HG03378 (cell line): ENCODE measurements around the gene BLOC1S5.
"Not testable (repeated sequence)": the region's sequence is repeated elsewhere in the genome, so short reads cannot be mapped to it uniquely, and the experiment has no call there.

Experiments
- ATAC-seq: cut with Tn5 transposase; IDR thresholded peaks from one replicate; pipeline ENCODE4 v1.9.1; 2021; ENCODE audit warnings: mild to moderate bottlenecking, moderate library complexity; ENCODE audit not compliant: unreplicated experiment

Gene BLOC1S5

DNA sequence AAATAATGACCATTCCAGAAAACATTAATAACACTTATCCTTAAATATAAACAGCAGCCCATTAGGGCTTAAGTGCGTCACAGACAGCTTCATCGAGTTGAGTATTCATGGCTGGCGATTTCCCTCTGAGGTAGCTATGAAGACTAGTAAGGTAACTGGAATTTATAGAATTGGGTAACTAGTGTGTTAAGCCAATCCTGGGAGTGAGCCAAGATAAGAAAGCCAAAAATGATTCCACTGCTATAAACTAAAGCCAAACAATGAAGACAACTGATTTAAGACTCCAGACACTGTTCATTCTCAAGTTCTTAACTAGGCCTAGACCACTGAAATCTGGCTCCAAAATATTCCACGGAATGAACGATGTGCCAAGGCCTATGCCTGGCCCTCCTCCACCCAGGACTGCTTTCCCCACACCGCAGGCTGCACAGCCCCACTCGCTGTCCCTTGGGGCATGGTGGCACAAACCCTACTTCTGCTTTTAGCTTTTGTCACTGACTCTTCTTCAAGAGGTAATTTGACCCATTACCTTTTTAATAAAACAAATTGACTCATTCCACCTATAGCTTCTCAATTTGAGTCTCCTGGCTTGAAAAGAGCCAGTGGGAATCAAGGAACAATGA lies 66.0 kb downstream of the BLOC1S5 start:
- no peak for ATAC-seq

DNA sequence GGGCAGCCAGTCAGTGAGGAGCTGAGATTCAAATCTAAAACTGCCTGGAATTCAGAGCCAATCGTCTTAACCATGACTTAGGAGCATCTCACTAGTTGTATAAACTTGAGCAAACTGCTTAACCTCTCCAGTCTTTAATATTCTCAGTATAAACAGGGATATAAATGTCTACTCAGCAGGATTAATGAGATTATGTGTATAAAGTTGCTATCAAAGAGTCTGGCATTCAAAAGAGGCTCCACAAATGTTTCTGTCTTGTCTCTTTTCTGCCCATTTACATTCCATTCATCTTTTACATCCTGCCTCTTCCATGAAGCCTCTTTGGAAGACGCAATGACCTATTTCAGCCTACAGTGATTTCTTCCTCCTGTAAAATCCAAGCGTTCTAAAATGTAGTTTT lies 66.9 kb downstream of the BLOC1S5 start:
- ATAC-seq: no peak

DNA sequence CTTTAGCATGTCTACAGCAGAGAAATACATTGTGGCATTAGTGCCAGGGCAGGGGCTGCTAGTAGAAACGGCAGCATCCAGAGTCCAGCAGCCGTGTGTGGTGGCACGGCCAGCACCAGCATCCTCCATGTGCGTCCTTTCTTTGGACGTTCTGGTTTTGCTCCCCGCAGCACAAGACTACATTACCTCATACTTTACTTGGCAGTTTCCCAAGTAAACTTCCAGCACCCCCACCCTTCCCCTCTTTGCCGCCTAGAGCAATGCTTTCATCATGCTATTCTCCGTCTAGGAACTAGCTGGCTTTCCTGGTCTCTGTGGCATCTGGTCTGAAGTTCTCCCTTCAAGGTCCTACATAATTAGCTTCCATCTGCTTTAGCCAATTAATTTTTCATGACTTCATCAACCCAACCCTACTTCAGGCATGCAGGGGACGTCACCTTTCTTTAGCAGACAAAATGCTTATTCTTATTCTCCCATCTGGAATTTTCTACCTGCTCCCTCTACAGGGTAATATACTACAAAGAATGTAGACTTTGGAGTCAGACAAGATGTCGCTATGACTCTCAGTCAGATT lies 67.6 kb downstream of the BLOC1S5 start:
- ATAC-seq: no peak

DNA sequence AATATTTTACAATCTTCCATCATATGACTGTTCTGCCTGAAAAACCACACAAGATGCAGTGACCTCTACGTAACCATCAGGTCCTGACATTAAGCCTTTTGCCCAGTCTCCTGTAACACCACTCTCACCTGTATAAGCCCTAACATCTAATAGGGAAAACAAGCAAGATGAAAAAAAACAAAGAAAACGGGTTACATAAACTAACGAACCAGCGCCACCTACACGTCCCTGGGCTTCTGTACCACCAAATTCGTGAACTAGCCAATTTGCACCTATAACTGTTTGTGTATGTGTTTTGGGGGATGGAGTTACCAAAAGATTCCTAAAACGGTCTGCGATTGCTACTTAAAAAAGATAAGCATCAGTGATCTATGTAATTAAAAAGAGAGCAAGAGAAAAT lies 70.2 kb downstream of the BLOC1S5 start:
- no peak for ATAC-seq

DNA sequence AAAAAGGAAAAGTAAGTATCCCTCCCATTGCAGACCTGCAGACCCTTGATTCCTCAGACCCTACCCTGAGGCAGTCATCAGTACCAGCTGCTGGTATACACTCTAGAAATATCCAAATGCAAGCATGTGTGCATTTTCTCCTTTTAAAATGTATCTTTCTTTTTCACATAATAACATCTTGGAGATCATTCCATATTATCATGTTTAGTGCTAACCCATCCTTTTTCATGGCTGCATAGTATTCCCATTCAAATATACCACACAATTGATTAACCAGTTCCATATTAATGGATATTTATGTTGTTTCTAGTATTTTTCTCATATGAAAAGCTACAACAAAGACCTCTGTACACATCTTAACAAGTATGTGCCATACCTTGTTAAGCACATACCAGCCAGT lies 70.8 kb downstream of the BLOC1S5 start:
- no peak for ATAC-seq

DNA sequence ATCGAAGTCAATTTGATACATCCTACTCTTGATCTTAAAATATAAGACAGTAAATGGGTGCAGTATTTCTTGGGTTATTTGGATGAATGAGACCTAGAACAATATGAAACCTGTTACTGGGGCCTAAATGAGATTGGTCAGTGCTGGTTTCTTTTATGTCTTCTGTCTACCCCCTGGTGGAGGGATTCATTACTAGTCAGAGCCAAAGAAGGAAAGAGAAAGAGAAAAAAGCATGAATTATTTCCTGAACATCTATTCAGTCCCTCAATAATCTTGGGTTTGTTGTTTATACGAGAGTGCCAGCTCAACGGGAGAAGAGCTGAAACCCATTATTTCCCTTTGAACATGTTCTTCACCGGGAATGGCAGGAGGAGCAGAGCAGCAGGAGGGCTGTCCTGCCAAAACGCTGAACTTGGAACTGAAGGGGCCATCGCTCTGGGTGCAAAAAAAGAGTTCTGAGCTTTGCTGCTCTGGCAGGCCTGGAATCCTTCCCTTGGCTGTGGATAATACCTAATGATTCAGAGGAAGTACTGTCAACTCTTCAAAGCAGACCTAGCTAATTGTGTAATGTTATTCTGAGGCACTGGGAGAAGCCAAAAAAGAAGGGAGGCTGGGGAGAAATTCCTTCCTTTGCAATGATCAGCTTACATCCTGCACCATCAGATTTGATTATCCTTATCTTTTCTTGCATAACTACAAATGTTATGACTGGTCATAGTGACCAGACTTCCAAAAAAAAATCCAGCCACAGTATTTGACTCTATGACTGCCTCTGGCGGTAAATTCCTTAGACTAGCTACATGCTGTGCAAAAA lies 72.0 kb downstream of the BLOC1S5 start:
- peak; percentile 91 for ATAC-seq

DNA sequence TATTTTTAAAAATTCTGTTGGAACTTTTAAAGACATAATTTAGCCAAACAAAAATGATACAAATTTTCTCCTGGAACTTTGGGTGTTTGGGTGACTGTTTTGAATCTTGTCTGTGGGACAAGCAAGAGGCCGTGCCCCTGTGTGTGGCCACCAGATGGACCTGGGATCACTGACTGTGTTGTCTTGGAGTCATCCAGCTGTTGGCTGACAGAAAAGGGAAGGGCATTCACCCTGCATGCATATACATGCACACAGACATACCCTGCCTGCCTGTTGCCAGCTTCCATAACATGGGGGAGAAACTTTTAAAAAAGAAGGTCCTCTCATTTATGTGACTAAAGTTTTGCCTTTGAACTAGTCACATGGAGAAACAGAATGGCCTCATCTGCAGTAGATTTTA lies 72.7 kb downstream of the BLOC1S5 start:
- no peak for ATAC-seq

DNA sequence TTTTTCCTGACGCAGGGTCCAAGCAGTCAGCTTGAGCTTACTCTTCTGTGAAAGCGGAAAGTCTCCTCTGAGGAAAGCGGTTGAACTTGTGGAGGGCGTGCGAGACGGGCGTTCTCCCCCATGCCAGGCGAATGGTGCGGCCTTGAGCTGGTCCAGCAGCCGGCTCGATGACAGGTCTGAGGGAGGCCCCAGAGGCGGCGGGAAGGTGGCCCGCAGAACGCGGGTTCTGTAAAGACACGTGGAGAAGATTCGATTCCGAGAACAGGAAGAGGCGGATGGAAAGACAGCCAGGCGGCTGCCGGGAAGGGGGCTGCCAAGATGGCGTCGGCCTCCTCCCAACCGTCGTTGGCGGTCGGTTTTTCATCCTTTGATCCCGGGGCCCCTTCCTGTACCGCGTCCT lies 78.0 kb downstream of the BLOC1S5 start:
- ATAC-seq: no peak

DNA sequence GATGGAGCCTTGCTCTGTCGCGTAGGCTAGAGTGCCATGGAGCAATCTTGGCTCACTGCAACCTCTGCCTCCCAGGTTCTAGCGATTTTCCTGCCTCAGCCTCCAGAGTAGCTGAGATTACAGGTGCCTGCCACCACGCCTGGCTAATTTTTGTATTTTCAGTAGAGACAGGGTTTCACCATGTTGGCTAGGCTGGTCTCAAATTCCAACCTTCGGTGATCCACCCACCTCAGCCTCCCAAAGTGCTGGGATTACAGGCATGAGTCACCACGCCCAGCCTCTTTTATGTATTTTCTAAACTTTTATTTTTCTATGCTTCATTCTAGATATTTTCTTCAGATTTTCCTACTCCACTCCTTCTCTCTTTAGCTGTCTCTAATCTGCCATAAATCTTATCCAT lies 80.2 kb downstream of the BLOC1S5 start:
- not testable (repeated sequence) for ATAC-seq

DNA sequence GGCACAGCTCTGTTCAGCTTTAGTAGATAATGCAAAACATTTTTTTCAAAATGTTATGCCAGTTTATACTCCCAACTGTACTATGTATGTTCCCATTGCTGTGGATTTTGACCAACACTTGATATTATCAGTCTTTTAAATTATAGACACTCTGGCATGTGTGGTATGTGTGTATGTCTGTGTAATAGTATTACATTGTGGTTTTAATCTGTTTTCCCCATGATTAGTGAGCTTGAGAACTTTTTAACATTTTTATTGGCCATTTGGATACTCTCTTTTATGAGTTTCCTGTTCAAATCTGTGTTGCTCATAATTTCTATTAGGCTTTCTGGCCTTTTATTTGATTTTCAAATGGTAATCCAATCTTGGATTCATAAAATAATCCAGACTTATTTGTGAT lies 84.4 kb downstream of the BLOC1S5 start:
- ATAC-seq: no peak

DNA sequence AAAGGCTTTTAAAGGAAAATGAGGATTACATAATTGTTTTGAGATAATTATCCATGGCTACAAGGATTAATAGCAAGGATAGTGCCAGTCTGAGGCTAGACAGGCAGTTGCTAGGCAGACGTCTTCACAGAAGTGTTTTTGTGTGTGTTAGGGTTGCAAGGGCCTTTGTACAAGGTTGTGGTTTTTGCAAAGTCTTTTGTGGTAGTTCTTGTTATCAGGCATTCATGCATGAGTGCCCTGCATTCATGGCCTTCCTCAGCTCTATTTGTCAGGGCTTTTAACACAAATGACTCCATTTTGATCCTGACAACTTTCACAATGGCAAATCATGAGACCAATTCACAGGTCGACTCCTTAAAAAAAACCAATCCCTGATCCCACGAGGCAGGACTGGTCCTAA lies 85.5 kb downstream of the BLOC1S5 start:
- ATAC-seq: peak; percentile 92

DNA sequence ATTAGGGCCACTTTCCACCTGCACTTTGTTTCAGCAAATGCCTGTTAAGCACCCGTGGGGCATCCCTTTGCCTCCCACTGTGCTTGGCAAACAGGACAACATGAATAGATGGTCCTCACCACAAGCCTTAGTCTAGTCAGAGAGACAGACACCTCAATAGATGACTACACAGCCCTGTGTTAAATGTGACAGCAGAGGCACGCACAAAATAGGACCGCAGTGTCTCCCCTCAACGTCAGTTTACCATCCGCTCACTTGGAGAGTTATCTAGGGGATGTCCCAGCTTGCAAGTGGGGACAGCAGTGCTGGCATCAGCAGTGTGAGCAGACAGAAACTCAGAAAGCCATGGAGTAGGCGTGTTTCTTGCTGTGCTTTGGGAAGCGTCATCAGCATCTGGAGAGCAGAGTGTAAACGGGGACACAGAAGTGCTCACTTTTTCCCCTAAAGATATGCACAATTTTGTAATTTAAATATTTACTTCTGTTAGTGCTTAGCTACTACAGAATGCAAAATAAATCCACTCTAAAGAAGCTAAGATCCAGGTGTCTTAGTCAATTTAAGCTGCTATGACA lies 87.6 kb downstream of the BLOC1S5 start:
- ATAC-seq: no peak

DNA sequence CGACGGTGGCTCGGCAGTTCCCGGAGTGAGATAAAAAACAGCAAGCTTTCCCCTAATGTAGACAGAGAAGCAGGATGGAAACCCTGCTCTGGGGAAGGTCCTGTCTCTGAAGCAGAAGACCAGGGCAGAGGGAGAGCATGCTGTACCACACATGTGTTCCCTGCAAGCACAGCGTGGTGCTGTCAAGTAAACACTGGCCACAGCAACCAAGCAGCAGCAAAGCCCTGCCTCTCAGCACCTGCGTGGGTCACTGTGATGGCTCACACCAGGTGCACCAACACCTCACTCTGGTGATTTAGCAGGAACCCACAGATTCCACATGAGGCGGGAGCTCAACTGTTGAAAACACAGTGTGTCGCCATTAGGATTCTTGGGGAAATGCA lies 88.4 kb downstream of the BLOC1S5 start:
- no peak for ATAC-seq

DNA sequence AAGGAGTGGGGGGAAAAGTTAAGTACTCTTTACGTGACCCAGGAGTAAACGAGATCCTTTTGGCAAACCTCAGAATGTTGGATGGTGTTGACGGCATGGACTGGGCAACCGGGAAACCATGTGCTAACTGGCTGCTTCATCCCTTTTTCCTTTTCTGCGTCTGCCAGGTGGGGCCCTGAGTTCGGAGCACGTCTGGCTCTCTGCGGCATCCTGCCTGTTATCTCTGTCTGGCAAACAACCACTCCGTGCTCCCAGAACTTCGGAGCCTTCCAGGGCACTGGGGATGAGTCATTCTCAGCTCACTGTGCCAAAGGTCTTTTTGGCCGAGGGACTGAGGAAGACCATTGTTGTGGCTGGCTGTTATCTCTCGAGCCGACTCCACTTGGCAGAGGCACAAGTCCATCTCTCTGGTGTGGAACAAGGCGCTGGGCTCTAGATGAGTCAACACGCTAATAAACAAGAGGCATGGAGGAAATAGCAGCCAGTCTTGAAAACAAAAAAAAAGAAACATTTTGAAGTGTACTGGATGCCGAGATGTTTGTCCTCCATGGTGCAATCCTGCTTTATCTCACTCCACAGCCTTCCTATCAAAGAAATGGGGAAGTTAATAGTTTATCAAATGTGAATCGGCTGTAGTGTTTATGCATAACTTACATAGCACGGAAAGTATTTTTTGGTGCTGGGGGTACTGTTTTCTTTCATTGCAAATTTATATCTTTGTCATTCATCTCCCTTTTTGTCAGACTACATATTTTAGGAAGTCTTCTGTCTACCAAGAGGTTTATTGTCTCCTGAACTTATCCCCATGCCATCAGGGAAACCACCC lies 89.0 kb downstream of the BLOC1S5 start:
- ATAC-seq: no peak

DNA sequence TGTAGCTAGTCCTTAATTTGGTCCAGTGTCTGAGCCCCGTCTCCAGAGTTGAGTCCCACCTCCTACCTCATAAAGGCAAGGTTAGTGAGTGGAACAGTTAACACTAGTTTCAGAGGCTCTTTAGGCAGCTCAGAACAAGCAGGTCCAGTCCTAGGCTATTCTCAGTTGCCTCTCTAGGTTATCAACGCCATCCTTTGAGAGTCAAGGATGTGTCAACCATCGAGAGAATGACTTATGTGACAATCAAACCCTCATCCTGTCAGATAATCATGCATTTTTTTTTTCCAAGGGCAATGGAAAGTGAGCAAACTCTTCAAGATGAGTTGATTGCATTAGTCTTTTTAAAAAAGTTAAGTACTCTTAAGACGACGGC lies 89.6 kb downstream of the BLOC1S5 start:
- ATAC-seq: no peak

DNA sequence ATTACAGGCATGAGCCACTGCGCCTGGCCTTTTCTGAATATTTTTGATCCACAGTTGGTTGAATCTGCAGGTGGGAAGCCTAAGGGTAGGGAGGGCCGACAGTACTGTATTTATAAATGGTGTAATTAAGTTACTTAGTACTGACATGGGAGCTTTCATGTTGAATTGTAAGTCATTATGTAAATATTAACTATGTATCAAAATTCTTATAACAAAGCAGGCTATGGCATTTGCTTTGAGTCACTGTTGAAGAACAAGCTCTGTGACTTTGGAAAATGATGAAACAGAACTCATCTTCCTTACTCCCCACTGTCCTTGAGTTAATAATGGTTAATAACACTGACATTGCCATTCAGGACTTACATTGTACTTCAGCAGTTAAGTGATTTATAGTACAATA lies 90.6 kb downstream of the BLOC1S5 start:
- ATAC-seq: no peak

DNA sequence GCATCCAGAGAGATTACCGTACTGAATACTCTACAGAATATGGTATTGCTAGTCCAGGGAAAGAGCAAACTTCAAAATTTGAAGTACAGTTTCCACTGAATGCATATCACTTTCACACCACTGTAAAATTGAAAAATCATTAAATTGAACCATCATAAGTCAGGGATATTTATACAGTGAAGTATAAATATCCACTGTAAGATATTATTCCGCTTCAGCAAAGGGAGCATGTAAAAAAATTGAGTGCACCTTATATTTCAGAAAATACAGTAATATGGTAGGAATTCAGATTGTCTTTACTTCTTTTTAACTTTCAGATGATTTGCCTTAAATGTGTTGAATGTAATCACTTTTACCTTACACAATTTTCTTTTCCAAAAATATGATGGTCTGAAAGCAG lies 92.7 kb downstream of the BLOC1S5 start:
- ATAC-seq: no peak

DNA sequence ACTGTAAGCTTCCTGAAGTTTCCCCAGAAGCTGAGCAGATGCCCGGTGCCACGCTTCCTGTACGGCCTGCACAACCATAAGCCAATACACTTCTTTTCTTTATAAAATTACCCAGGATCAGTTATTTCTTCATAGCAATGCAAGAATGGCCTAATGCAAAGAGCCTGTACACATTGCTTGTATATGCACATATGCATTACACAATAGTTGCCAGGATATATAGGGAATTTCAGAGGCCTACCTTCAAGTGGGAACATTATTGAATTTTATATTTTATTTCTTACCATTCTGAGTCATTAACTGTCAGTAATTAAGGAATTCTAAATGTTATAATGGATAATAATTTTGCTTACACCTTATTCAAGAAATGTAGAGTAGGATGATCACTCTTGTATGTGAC lies 93.6 kb downstream of the BLOC1S5 start:
- ATAC-seq: no peak
